ENCODE measurements around the gene ASB15.

Gene ASB15

DNA sequence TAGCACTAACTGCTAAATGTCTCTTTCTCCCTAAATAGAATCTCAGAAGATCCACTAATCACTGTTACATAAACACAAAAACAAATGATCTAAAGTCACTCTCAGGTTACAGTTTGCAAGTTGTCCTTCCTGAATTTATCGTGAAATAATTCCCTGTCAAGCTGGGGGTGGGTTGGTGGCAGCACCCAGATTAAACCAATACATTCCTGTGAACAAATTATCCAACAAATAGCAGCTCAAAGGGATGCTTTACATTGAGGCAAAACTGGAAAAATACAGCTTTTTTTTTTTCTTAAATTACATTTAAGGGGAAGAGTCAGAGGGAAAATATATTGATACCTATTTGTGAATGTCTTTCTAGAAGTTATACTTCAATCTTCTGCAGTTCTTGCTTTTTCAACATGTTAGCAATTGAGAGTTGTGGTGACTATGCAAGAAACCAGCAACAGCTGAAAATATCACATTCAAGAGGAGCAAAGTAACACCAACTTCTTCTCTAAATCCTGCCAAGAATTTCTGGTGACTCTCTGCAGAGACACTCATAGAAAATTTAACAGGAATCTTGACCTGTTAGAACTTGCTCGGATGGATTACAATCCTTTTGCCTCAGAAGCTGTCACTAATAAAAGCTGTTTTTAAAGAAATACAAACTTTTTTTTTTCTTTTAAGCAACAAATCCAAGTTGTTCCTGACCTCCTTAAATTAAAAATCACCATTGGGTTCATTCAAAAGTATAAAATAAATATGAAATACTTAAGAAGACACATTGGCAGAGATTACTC lies 73.0 kb downstream of the ASB15 start:
- no peak for TF ChIP-seq SUZ12 (IDR thresholded peaks at IDR 0.05; ENCODE audit: extremely low read depth, insufficient read depth, insufficient read length)
- no peak for TF ChIP-seq ZNF274 (IDR thresholded peaks at IDR 0.05; ENCODE audit: low read depth, low read length)
- no peak for TF ChIP-seq YY1 (IDR thresholded peaks at IDR 0.05; ENCODE audit: insufficient read depth, insufficient read length)
- H3K9ac ChIP-seq (ENCODE audit: insufficient read length, low read depth): no peak overlapping the region
- H3K9me3 ChIP-seq (ENCODE audit: insufficient read depth, low read length): no peaks in the 10 kb centered on the region
- no peak for DNase-seq (ENCODE audit: low read depth, low spot score)
- no peaks in the 10 kb centered on the region for H3K4me1 ChIP-seq (ENCODE audit: insufficient read depth, insufficient read length)
- H3K36me3 ChIP-seq (ENCODE audit: insufficient read depth, insufficient read length, low read length): peaks cover 4% of the 10 kb centered on the region
- no peaks in the 10 kb centered on the region for H3K27me3 ChIP-seq (ENCODE audit: insufficient read depth, insufficient read length)
- no peak overlapping the region for H3K4me3 ChIP-seq (ENCODE audit: insufficient read length, low read depth)

GRCh38 chr7:123675181-123675473 lies 73.5 kb downstream of the ASB15 start:
- Histone ChIP-seq H3K4me1 (ENCODE audit: insufficient read depth, insufficient read length) (no peaks in the 10 kb centered on the region), H3K9me3 (ENCODE audit: insufficient read depth, low read length) (no peaks in the 10 kb centered on the region), H3K36me3 (ENCODE audit: insufficient read depth, insufficient read length, low read length) (peaks cover 4% of the 10 kb centered on the region), H3K27me3 (ENCODE audit: insufficient read depth, insufficient read length) (no peaks in the 10 kb centered on the region), H3K4me3 (ENCODE audit: insufficient read length, low read depth) (no peak overlapping the region), H3K9ac (ENCODE audit: insufficient read length, low read depth) (no peak overlapping the region)
- no peak for DNase-seq (ENCODE audit: low read depth, low spot score)
- no peak for TF ChIP-seq SUZ12 (IDR thresholded peaks at IDR 0.05; ENCODE audit: extremely low read depth, insufficient read depth, insufficient read length)
- TF ChIP-seq YY1 (IDR thresholded peaks at IDR 0.05; ENCODE audit: insufficient read depth, insufficient read length): no peak
- no peak for TF ChIP-seq ZNF274 (IDR thresholded peaks at IDR 0.05; ENCODE audit: low read depth, low read length)

GRCh38 chr7:123677061-123677715 lies 75.6 kb downstream of the ASB15 start:
- H3K36me3 ChIP-seq (ENCODE audit: insufficient read depth, insufficient read length, low read length): peaks cover 17% of the 10 kb centered on the region
- no peaks in the 10 kb centered on the region for H3K4me1 ChIP-seq (ENCODE audit: insufficient read depth, insufficient read length)
- no peak overlapping the region for H3K9ac ChIP-seq (ENCODE audit: insufficient read length, low read depth)
- no peak for DNase-seq (ENCODE audit: low read depth, low spot score)
- H3K4me3 ChIP-seq (ENCODE audit: insufficient read length, low read depth): no peak overlapping the region
- H3K9me3 ChIP-seq (ENCODE audit: insufficient read depth, low read length): no peaks in the 10 kb centered on the region
- H3K27me3 ChIP-seq (ENCODE audit: insufficient read depth, insufficient read length): no peaks in the 10 kb centered on the region
- TF ChIP-seq ZNF274 (IDR thresholded peaks at IDR 0.05; ENCODE audit: low read depth, low read length) (no peak), YY1 (IDR thresholded peaks at IDR 0.05; ENCODE audit: insufficient read depth, insufficient read length) (no peak), SUZ12 (IDR thresholded peaks at IDR 0.05; ENCODE audit: extremely low read depth, insufficient read depth, insufficient read length) (no peak)

DNA sequence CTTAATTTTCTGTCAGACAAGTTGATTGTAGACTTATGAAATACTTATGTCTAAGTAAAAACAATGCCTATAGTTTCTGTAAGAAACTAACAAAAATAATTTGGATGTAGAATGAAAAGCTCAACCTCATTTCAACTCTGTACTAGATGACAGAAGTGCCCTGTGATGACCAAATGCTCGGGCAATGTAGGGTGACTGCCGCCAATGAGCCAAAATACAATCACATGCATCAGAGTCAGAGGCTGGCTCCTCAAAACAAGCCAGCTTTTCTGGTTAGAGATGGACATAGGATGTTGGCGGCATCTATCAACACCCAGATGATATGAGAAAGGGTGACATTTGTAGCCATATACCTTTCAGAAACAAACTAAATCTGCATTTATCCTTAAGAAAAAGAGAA lies 78.0 kb downstream of the ASB15 start:
- Histone ChIP-seq H3K36me3 (ENCODE audit: insufficient read depth, insufficient read length, low read length) (peaks cover 27% of the 10 kb centered on the region), H3K9me3 (ENCODE audit: insufficient read depth, low read length) (no peaks in the 10 kb centered on the region)
- DNase-seq (ENCODE audit: low read depth, low spot score): no peak

GRCh38 chr7:123680580-123680979 lies 79.0 kb downstream of the ASB15 start:
- no peak for DNase-seq (ENCODE audit: low read depth, low spot score)
- H3K9ac ChIP-seq (ENCODE audit: insufficient read length, low read depth): no peak overlapping the region
- peaks cover 27% of the 10 kb centered on the region for H3K36me3 ChIP-seq (ENCODE audit: insufficient read depth, insufficient read length, low read length)
- H3K9me3 ChIP-seq (ENCODE audit: insufficient read depth, low read length): no peaks in the 10 kb centered on the region
- TF ChIP-seq SUZ12 (IDR thresholded peaks at IDR 0.05; ENCODE audit: extremely low read depth, insufficient read depth, insufficient read length) (no peak), YY1 (IDR thresholded peaks at IDR 0.05; ENCODE audit: insufficient read depth, insufficient read length) (no peak), ZNF274 (IDR thresholded peaks at IDR 0.05; ENCODE audit: low read depth, low read length) (no peak)
- H3K4me1 ChIP-seq (ENCODE audit: insufficient read depth, insufficient read length): no peaks in the 10 kb centered on the region
- no peaks in the 10 kb centered on the region for H3K27me3 ChIP-seq (ENCODE audit: insufficient read depth, insufficient read length)
- H3K4me3 ChIP-seq (ENCODE audit: insufficient read length, low read depth): no peak overlapping the region

More for the DNA sequence above, 78.0 kb downstream of the ASB15 start:
- Histone ChIP-seq H3K27me3 (ENCODE audit: insufficient read depth, insufficient read length) (no peaks in the 10 kb centered on the region), H3K4me3 (ENCODE audit: insufficient read length, low read depth) (no peak overlapping the region), H3K9ac (ENCODE audit: insufficient read length, low read depth) (no peak overlapping the region), H3K4me1 (ENCODE audit: insufficient read depth, insufficient read length) (no peaks in the 10 kb centered on the region)
- TF ChIP-seq ZNF274 (IDR thresholded peaks at IDR 0.05; ENCODE audit: low read depth, low read length): no peak
- TF ChIP-seq SUZ12 (IDR thresholded peaks at IDR 0.05; ENCODE audit: extremely low read depth, insufficient read depth, insufficient read length): no peak
- TF ChIP-seq YY1 (IDR thresholded peaks at IDR 0.05; ENCODE audit: insufficient read depth, insufficient read length): no peak

- no peaks in the 10 kb centered on the region for H3K9me3 ChIP-seq (ENCODE audit: insufficient read depth, low read length)
- DNase-seq (ENCODE audit: low read depth, low spot score): no peak
These were observed 79.9 kb downstream of the ASB15 start for GRCh38 chr7:123681561-123681960.

GRCh38 chr7:123682690-123683089 lies 81.1 kb downstream of the ASB15 start:
- TF ChIP-seq SUZ12 (IDR thresholded peaks at IDR 0.05; ENCODE audit: extremely low read depth, insufficient read depth, insufficient read length) (no peak), ZNF274 (IDR thresholded peaks at IDR 0.05; ENCODE audit: low read depth, low read length) (no peak), YY1 (IDR thresholded peaks at IDR 0.05; ENCODE audit: insufficient read depth, insufficient read length) (no peak)
- Histone ChIP-seq H3K36me3 (ENCODE audit: insufficient read depth, insufficient read length, low read length) (peaks cover 32% of the 10 kb centered on the region), H3K9ac (ENCODE audit: insufficient read length, low read depth) (no peak overlapping the region), H3K27me3 (ENCODE audit: insufficient read depth, insufficient read length) (no peaks in the 10 kb centered on the region), H3K4me1 (ENCODE audit: insufficient read depth, insufficient read length) (no peaks in the 10 kb centered on the region), H3K9me3 (ENCODE audit: insufficient read depth, low read length) (no peaks in the 10 kb centered on the region), H3K4me3 (ENCODE audit: insufficient read length, low read depth) (no peak overlapping the region)
- peak; percentile 16 for DNase-seq (ENCODE audit: low read depth, low spot score)

More at GRCh38 chr7:123681561-123681960, 79.9 kb downstream of the ASB15 start:
- H3K27me3 ChIP-seq (ENCODE audit: insufficient read depth, insufficient read length): no peaks in the 10 kb centered on the region
- H3K4me3 ChIP-seq (ENCODE audit: insufficient read length, low read depth): no peak overlapping the region
- peaks cover 32% of the 10 kb centered on the region for H3K36me3 ChIP-seq (ENCODE audit: insufficient read depth, insufficient read length, low read length)
- no peaks in the 10 kb centered on the region for H3K4me1 ChIP-seq (ENCODE audit: insufficient read depth, insufficient read length)
- TF ChIP-seq YY1 (IDR thresholded peaks at IDR 0.05; ENCODE audit: insufficient read depth, insufficient read length): no peak
- TF ChIP-seq SUZ12 (IDR thresholded peaks at IDR 0.05; ENCODE audit: extremely low read depth, insufficient read depth, insufficient read length): no peak
- TF ChIP-seq ZNF274 (IDR thresholded peaks at IDR 0.05; ENCODE audit: low read depth, low read length): no peak
- H3K9ac ChIP-seq (ENCODE audit: insufficient read length, low read depth): no peak overlapping the region

Measured in NT2/D1 (cell line).